Fibroblast of lung (primary cell): ENCODE data around the gene CCDC6.

Source experiments
- CTCF ChIP-seq, 2 donors: IDR thresholded peaks in 1 of 2; conservative IDR thresholded peaks in 1 of 2; 1 replicate in 1 of 2; 2 replicates in 1 of 2; pipeline ENCODE4 v1.5.1; 2011 to 2012; ENCODE audit warnings: low read length in 2 of 2, control low read depth in 1 of 2, inconsistent platforms in 1 of 2, low read depth in 1 of 2, mild to moderate bottlenecking in 1 of 2
- EZH2 ChIP-seq: IDR thresholded peaks from 2 replicates; pipeline ENCODE4 v1.5.1; 2012; ENCODE audit warnings: low read length, control low read depth, mild to moderate bottlenecking; ENCODE audit errors: missing control alignments

GRCh38 chr10:59857921-59858320, 48.4 kb downstream of the CCDC6 start:
- TF ChIP-seq CTCF (conservative IDR thresholded peaks at IDR 0.05 in 1 of 2, IDR thresholded peaks at IDR 0.05 in 1 of 2; ENCODE audit: low read depth in 1 of 2, low read length in 2 of 2) (no peak), EZH2 (no peak)
